H1 (cell line): ENCODE data around the gene CANT1. TPM values are rescaled to one million over a fixed set of nuclear protein-coding genes. Genes with fewer than 3 reads are reported as not detected.
A peak's percentile ranks its signal among the peaks of the same experiment; 100 is the strongest.

ENCODE experiments used
- CTCF ChIA-PET: fragments of 300-600 bp; sonication (Branson Sonifier 250); formaldehyde crosslinking; loops from one replicate; lab custom pipeline; 2021; ENCODE audit not compliant: partially characterized antibody; lab: Charles Lee
- POLR2A ChIA-PET: fragments of 300-600 bp; sonication (Branson Sonifier 250); formaldehyde crosslinking; loops from one replicate; lab custom pipeline; 2021; ENCODE audit warnings: inconsistent platforms; ENCODE audit not compliant: partially characterized antibody; lab: Charles Lee
- DNase-seq, 2 experiments: peaks; one replicate each; pipeline versions ENCODE4 v3.0.0 to v3.0.0-alpha.2; 2010 to 2022; ENCODE audit warnings: low spot score in 2 of 2, low read depth in 1 of 2, mixed read lengths in 1 of 2
- FAIRE-seq: peaks from 2 replicates; lab custom pipeline; 2011; peaks lifted over from hg19 to GRCh38; lab: Jason Lieb, UNC
- H2AFZ ChIP-seq: 2 replicates; pipeline ENCODE4 v1.8.1; 2012; ENCODE audit warnings: low read length, inconsistent platforms
- H2AK5ac ChIP-seq: 2 replicates; pipeline ENCODE4 v1.6.1; 2013; ENCODE audit warnings: low read depth, low read length
- H2BK120ac ChIP-seq: replicated peaks from 2 replicates; pipeline ENCODE3; 2013; ENCODE audit warnings: low read depth, low read length, inconsistent platforms
- H2BK12ac ChIP-seq: 2 replicates; pipeline ENCODE4 v1.6.1; 2013; ENCODE audit warnings: low read depth, low read length
- H2BK15ac ChIP-seq: 2 replicates; pipeline ENCODE4 v1.6.1; 2013; ENCODE audit warnings: low read length
- H2BK20ac ChIP-seq: 2 replicates; pipeline ENCODE4 v1.6.1; 2013; ENCODE audit warnings: low read length
- H2BK5ac ChIP-seq: 2 replicates; pipeline ENCODE4 v1.6.1; 2013; ENCODE audit warnings: low read depth, low read length
- H3K14ac ChIP-seq: 2 replicates; pipeline ENCODE4 v1.6.1; 2013; ENCODE audit warnings: inconsistent platforms; ENCODE audit not compliant: insufficient read length
- H3K18ac ChIP-seq: 2 replicates; pipeline ENCODE4 v1.6.1; 2013; ENCODE audit warnings: low read length; ENCODE audit errors: extremely low read depth
- H3K23ac ChIP-seq: 2 replicates; pipeline ENCODE4 v1.6.1; 2013; ENCODE audit warnings: inconsistent platforms; ENCODE audit not compliant: insufficient read length
- H3K23me2 ChIP-seq: 2 replicates; pipeline ENCODE4 v1.6.1; 2013; ENCODE audit warnings: low read depth, low read length
- H3K27ac ChIP-seq: 2 replicates; pipeline ENCODE4 v1.6.1; 2011; ENCODE audit warnings: low read depth, low read length, inconsistent platforms
- H3K27me3 ChIP-seq, 4 experiments: replicated peaks in 1 of 4; 1 replicate in 1 of 4; 2 replicates in 3 of 4; pipeline versions ENCODE4 v1.6.1 to v1.8.1; 2011 to 2013; ENCODE audit warnings: low read length in 3 of 4, mild to moderate bottlenecking in 3 of 4, inconsistent platforms in 2 of 4, mixed read lengths in 2 of 4, moderate library complexity in 1 of 4; ENCODE audit not compliant: control insufficient read depth in 3 of 4, insufficient read depth in 3 of 4; ENCODE audit errors: extremely low read depth in 1 of 4
- H3K36me3 ChIP-seq, 4 experiments: 2 replicates each; pipeline versions ENCODE4 v1.6.1 to v1.8.1; 2011 to 2013; ENCODE audit warnings: mild to moderate bottlenecking in 4 of 4, low read length in 3 of 4, moderate library complexity in 2 of 4, control low read depth in 1 of 4, inconsistent platforms in 1 of 4; ENCODE audit not compliant: insufficient read depth in 4 of 4, control insufficient read depth in 2 of 4
- H3K4ac ChIP-seq: replicated peaks from 2 replicates; pipeline ENCODE3; 2013; ENCODE audit warnings: low read length, low read depth, mixed read lengths, inconsistent platforms; ENCODE audit not compliant: insufficient read length
- H3K4me1 ChIP-seq, 4 experiments: replicated peaks in 1 of 4; 1 replicate in 1 of 4; 2 replicates in 3 of 4; pipeline versions ENCODE4 v1.6.1 to v1.8.1; 2011 to 2013; ENCODE audit warnings: low read length in 3 of 4, inconsistent platforms in 2 of 4, mixed read lengths in 1 of 4; ENCODE audit not compliant: insufficient read depth in 4 of 4, control insufficient read depth in 3 of 4
- H3K4me2 ChIP-seq, 2 experiments: 2 replicates each; pipeline versions ENCODE4 v1.6.1 to v1.8.1; 2011 to 2013; ENCODE audit warnings: low read depth in 2 of 2, low read length in 2 of 2, control low read depth in 1 of 2, inconsistent platforms in 1 of 2, mild to moderate bottlenecking in 1 of 2; ENCODE audit not compliant: insufficient read depth in 1 of 2
- H3K4me3 ChIP-seq, 4 experiments: fragments of 200-600, 300-600 bp in 1 of 4; sonication (generic), shearing (Covaris generic), sonication (Bioruptor Twin) in 1 of 4; 2 replicates each; pipeline versions ENCODE4 v1.5.1 to v1.8.1; 2011 to 2016; ENCODE audit warnings: low read length in 4 of 4, low read depth in 3 of 4, control low read depth in 2 of 4, inconsistent platforms in 2 of 4, mild to moderate bottlenecking in 2 of 4, mixed read lengths in 1 of 4, moderate library complexity in 1 of 4; ENCODE audit not compliant: insufficient read depth in 2 of 4; ENCODE audit errors: extremely low read depth in 1 of 4
- H3K56ac ChIP-seq: replicated peaks from 2 replicates; pipeline ENCODE3; 2013; ENCODE audit warnings: low read depth, mild to moderate bottlenecking, mixed read lengths, low read length, inconsistent platforms; ENCODE audit not compliant: insufficient read length
- H3K79me1 ChIP-seq: 2 replicates; pipeline ENCODE4 v1.6.1; 2013; ENCODE audit warnings: low read depth, low read length, control low read depth
- H3K79me2 ChIP-seq, 2 experiments: 2 replicates each; pipeline versions ENCODE4 v1.6.1 to v1.8.1; 2012 to 2013; ENCODE audit warnings: low read length in 2 of 2, mild to moderate bottlenecking in 2 of 2, inconsistent platforms in 1 of 2; ENCODE audit not compliant: insufficient read depth in 2 of 2, control insufficient read depth in 1 of 2
- H3K9ac ChIP-seq, 4 experiments: replicated peaks in 1 of 4; 1 replicate in 1 of 4; 2 replicates in 3 of 4; pipeline versions ENCODE4 v1.6.1 to v1.8.1; 2011 to 2013; ENCODE audit warnings: low read depth in 3 of 4, low read length in 3 of 4, control low read depth in 2 of 4, mild to moderate bottlenecking in 2 of 4, moderate library complexity in 2 of 4, inconsistent platforms in 1 of 4; ENCODE audit errors: extremely low read depth in 1 of 4
- H3K9me3 ChIP-seq, 2 experiments: 2 replicates each; pipeline versions ENCODE4 v1.6.1 to v1.8.1; 2012 to 2013; ENCODE audit warnings: mild to moderate bottlenecking in 2 of 2, moderate library complexity in 2 of 2, control low read depth in 1 of 2, inconsistent platforms in 1 of 2, low read depth in 1 of 2, low read length in 1 of 2, mixed read lengths in 1 of 2; ENCODE audit not compliant: insufficient read depth in 2 of 2
- H4K20me1 ChIP-seq, 2 experiments: replicated peaks in 1 of 2; 2 replicates each; pipeline versions ENCODE3 to v1.8.1; 2011 to 2013; ENCODE audit warnings: inconsistent platforms in 2 of 2, low read length in 2 of 2, mild to moderate bottlenecking in 1 of 2; ENCODE audit not compliant: insufficient read depth in 2 of 2, control insufficient read depth in 1 of 2
- H4K5ac ChIP-seq: 2 replicates; pipeline ENCODE4 v1.6.1; 2013; ENCODE audit warnings: low read length, low read depth, mixed read lengths, inconsistent platforms; ENCODE audit not compliant: insufficient read length
- H4K8ac ChIP-seq: 2 replicates; pipeline ENCODE4 v1.8.0; 2013; ENCODE audit warnings: mild to moderate bottlenecking, moderate library complexity, low read length, inconsistent platforms; ENCODE audit not compliant: insufficient read depth; ENCODE audit errors: extremely low read depth
- H4K91ac ChIP-seq: replicated peaks from 2 replicates; pipeline ENCODE3; 2013; ENCODE audit warnings: low read length, mixed read lengths, inconsistent platforms; ENCODE audit not compliant: insufficient read length
- BCL11A ChIP-seq, 2 experiments: IDR thresholded peaks; one replicate each; pipeline ENCODE4 v1.6.1; 2011; ENCODE audit warnings: low read depth in 2 of 2, low read length in 2 of 2, mild to moderate bottlenecking in 2 of 2
- WGBS, 2 experiments: shearing (Covaris generic) in 1 of 2; methylation state at CpG; one replicate each; pipeline versions ENCODE4 v1.1.6 to v1.1.7; 2013 to 2015; ENCODE audit warnings: low lambda C conversion rate in 2 of 2, mixed read lengths in 2 of 2, inconsistent platforms in 1 of 2, low coverage in 1 of 2, missing lambda C conversion rate in 1 of 2; ENCODE audit not compliant: insufficient replicate concordance in 2 of 2, insufficient coverage in 1 of 2, insufficient read length in 1 of 2; ENCODE audit errors: extremely low coverage in 1 of 2, missing lambda C conversion rate in 1 of 2; 5-methylcytosine and 5-hydroxymethylcytosine counted together
- polyA plus RNA-seq, 7 experiments: library from polyadenylated mRNA; depleted of rRNA in 3 of 7; stranded (reverse) in 5 of 7; unstranded in 2 of 7; fragments of >200 nt in 5 of 7; fragments of 200-250 nt in 2 of 7; gene quantifications; 1 replicate in 5 of 7; 2 replicates in 1 of 7; 4 replicates in 1 of 7; pipeline versions ENCODE4 v1.2.1 to v1.2.3, GENCODE V29; 2011 to 2013; ENCODE audit warnings: missing spikeins in 2 of 7, mixed read lengths in 2 of 7
- total RNA-seq: library from RNA; stranded (reverse); fragmentation: NEBNext Ultra II Directional; extraction: Animal tissue kit (Norgen Biotek cat#: 25700); gene quantifications from 2 replicates; pipeline ENCODE4 v1.2.1, GENCODE V29; 2021

Gene CANT1
- total and polyA plus RNA-seq, 2 of the 8 experiments (the other 6 are each of a cell fraction or from before 2014, with no cell fraction given), result 23.0 to 32.6 TPM

DNA sequence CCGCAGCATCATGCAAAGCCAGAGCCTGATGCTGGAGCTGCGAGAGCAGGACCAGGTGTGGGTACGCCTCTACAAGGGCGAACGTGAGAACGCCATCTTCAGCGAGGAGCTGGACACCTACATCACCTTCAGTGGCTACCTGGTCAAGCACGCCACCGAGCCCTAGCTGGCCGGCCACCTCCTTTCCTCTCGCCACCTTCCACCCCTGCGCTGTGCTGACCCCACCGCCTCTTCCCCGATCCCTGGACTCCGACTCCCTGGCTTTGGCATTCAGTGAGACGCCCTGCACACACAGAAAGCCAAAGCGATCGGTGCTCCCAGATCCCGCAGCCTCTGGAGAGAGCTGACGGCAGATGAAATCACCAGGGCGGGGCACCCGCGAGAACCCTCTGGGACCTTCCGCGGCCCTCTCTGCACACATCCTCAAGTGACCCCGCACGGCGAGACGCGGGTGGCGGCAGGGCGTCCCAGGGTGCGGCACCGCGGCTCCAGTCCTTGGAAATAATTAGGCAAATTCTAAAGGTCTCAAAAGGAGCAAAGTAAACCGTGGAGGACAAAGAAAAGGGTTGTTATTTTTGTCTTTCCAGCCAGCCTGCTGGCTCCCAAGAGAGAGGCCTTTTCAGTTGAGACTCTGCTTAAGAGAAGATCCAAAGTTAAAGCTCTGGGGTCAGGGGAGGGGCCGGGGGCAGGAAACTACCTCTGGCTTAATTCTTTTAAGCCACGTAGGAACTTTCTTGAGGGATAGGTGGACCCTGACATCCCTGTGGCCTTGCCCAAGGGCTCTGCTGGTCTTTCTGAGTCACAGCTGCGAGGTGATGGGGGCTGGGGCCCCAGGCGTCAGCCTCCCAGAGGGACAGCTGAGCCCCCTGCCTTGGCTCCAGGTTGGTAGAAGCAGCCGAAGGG is 38.6 kb upstream of the CANT1 start:
- no peak overlapping the region for H3K4me2 ChIP-seq

More for the DNA sequence above, 38.6 kb upstream of the CANT1 start:
- H2BK5ac ChIP-seq, result no peak overlapping the region
- FAIRE-seq (no peak), DNase-seq (no peak)
- no peak overlapping the region for H3K4me3 ChIP-seq
- H2AK5ac ChIP-seq, result 0 out of 2 replicates have a peak overlapping the region, but pooled peaks have one; percentile 24
- ChIA-PET CTCF (interaction anchor here (0.9 to 4.7 kb wide), 10 partner anchors 9 to 348 kb away, joined by 3 to 56 read pairs (median 4); no protein-coding TSS in a partner anchor), POLR2A (no interaction called here)
- H3K4me1 ChIP-seq, result no peaks in the 10 kb centered on the region
- no peak overlapping the region for H3K27ac ChIP-seq
- no peak overlapping the region for H4K8ac ChIP-seq
- no peaks in the 10 kb centered on the region for H3K79me2 ChIP-seq
- H3K27me3 ChIP-seq, result peaks cover 0 to 2% (median 0%) of the 10 kb centered on the region in 4 experiments; a peak in 4 of 7 replicates
- no peak overlapping the region for H4K5ac ChIP-seq
- peak overlapping the region; percentile 92; the same call in 1 of the 2 replicates for H2BK15ac ChIP-seq
- H4K20me1 ChIP-seq, result peaks cover 0 to 5% of the 10 kb centered on the region in 2 experiments
- H3K36me3 ChIP-seq, result no peaks in the 10 kb centered on the region; a peak in 1 of 8 replicates
- no peak overlapping the region for H3K23ac ChIP-seq
- H3K56ac ChIP-seq, result no peak overlapping the region
- WGBS, 2 experiments, result 92% methylated on average over 41 of the region's 41 CpGs; no CpG with 5 or more reads in 1 of the 2 experiments
- peaks cover 4% of the 10 kb centered on the region; the same call in 1 of the 2 replicates for H3K23me2 ChIP-seq
- no peak overlapping the region for H2AFZ ChIP-seq
- H2BK120ac ChIP-seq, result no peak overlapping the region
- H4K91ac ChIP-seq, result no peak overlapping the region
- no peak overlapping the region; the same call in 1 of the 2 replicates for H3K18ac ChIP-seq
- peaks cover 4% of the 10 kb centered on the region; the same call in 1 of the 2 replicates for H3K79me1 ChIP-seq
- no peak for TF ChIP-seq BCL11A (IDR thresholded peaks at IDR 0.05; ENCODE audit: low read depth in 2 of 2, low read length in 2 of 2)
- TF ChIP-seq, all 59 proteins: peak for 0
- Histone ChIP-seq H3K4ac (no peak overlapping the region), H2BK12ac (no peak overlapping the region), H3K9ac (no peak overlapping the region; a peak in 1 of 7 replicates), H3K9me3 (peaks cover 0 to 2% of the 10 kb centered on the region in 2 experiments; a peak in 3 of 4 replicates), H2BK20ac (no peak overlapping the region), H3K14ac (no peak overlapping the region)
